Ovary (tissue), 3 donors: Measurements from ENCODE around the gene FGFBP2.

Source experiments
- EP300 ChIP-seq: sonication (generic); formaldehyde crosslinking; IDR thresholded peaks from one replicate; pipeline ENCODE4 v1.6.1; 2017; ENCODE audit warnings: antibody characterized with exemption
- POLR2A ChIP-seq: fragments of 450-650 bp; IDR thresholded peaks from one replicate; pipeline ENCODE4 v1.6.1; 2017; ENCODE audit warnings: antibody characterized with exemption, mild to moderate bottlenecking, moderate library complexity
- TF ChIP-seq, protein P1 (sequence below), 3 donors: fragments of 450-650 bp in 2 of 3; fragments of 200-600 bp in 1 of 3; IDR thresholded peaks; one replicate each; pipeline versions ENCODE4 v1.5.1 to v1.8.0; 2016 to 2022; ENCODE audit warnings: antibody characterized with exemption in 3 of 3, mild to moderate bottlenecking in 1 of 3
- donor health status: DM: no; HTN: no; CAD: no.

GRCh38 chr4:15983610-15984009, 20.6 kb upstream of the FGFBP2 start:
- TF ChIP-seq, protein P1, sequence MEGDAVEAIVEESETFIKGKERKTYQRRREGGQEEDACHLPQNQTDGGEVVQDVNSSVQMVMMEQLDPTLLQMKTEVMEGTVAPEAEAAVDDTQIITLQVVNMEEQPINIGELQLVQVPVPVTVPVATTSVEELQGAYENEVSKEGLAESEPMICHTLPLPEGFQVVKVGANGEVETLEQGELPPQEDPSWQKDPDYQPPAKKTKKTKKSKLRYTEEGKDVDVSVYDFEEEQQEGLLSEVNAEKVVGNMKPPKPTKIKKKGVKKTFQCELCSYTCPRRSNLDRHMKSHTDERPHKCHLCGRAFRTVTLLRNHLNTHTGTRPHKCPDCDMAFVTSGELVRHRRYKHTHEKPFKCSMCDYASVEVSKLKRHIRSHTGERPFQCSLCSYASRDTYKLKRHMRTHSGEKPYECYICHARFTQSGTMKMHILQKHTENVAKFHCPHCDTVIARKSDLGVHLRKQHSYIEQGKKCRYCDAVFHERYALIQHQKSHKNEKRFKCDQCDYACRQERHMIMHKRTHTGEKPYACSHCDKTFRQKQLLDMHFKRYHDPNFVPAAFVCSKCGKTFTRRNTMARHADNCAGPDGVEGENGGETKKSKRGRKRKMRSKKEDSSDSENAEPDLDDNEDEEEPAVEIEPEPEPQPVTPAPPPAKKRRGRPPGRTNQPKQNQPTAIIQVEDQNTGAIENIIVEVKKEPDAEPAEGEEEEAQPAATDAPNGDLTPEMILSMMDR (IDR thresholded peaks at IDR 0.05), result no peak
- TF ChIP-seq EP300 (no peak), POLR2A (no peak)
